Measurements from ENCODE around the gene STX1A. TPM values are rescaled to one million over a fixed set of nuclear protein-coding genes. Genes with fewer than 3 reads are reported as not detected.

Gene STX1A
- total and polyA plus RNA-seq, 2 of the 13 experiments (the other 11 are each of a cell fraction or from before 2014, with no cell fraction given): 6.1 to 12.2 TPM

- no peak for TF ChIP-seq ZNF354B (CRISPR knock-in tag; IDR thresholded peaks at IDR 0.05)
- TF ChIP-seq NR2F6 (IDR thresholded peaks at IDR 0.05): no peak
- no peak for TF ChIP-seq NR2F6 (CRISPR knock-in tag; IDR thresholded peaks at IDR 0.05)
- no peak for TF ChIP-seq SMAD9 (CRISPR knock-in tag; IDR thresholded peaks at IDR 0.05)
- no peak for TF ChIP-seq MED1 (CRISPR knock-in tag; IDR thresholded peaks at IDR 0.05)
- TF ChIP-seq ZNF430 (CRISPR knock-in tag; IDR thresholded peaks at IDR 0.05): no peak
- TF ChIP-seq REST (IDR thresholded peaks at IDR 0.05; ENCODE audit: borderline replicate concordance in 1 of 2, low read depth in 1 of 2, low read length in 2 of 2): no peak
These were observed 11.0 kb upstream of the STX1A start (continued) for GRCh38 chr7:73730485-73730884.

GRCh38 chr7:73728551-73728950 lies 9.1 kb upstream of the STX1A start:
- intact Hi-C loops (cut with micrococcal nuclease; ENCODE audit: unreplicated experiment): loop anchor here (5.0 kb wide), 1 partner anchor 116 kb away; no protein-coding TSS in a partner anchor
- ChIA-PET POLR2A (interaction anchor here (0.7 to 1.3 kb wide), 4 partner anchors 10 to 124 kb away, joined by 3 to 5 read pairs (median 3); partner anchors contain the start of genes ABHD11 and MLXIPL), CTCF (ENCODE audit: low intra/inter-chr PET ratio, low total read pairs) (no interaction called here)
- in situ Hi-C loops (cut with HindIII; ENCODE audit: extremely low pct_ligation_motif_present, low pct_unique_long_range_greater_than_20kb): no loop called here
- no peak overlapping the region for H3K4me2 ChIP-seq (ENCODE audit: low read depth, low read length)
- no peak overlapping the region for H2AFZ ChIP-seq (ENCODE audit: low read length)
- no peaks in the 10 kb centered on the region for H3K36me3 ChIP-seq (replicated peaks in 1 of 2; ENCODE audit: control insufficient read depth in 1 of 2, insufficient read depth in 2 of 2, low read length in 2 of 2)
- H3K27ac ChIP-seq (ENCODE audit: extremely low read length, insufficient read depth, low read length): no peak overlapping the region
- H3K9me3 ChIP-seq (ENCODE audit: low read length): no peaks in the 10 kb centered on the region
- 12% methylated on average over 5 of the region's 5 CpGs for WGBS (ENCODE audit: low lambda C conversion rate)
- DNase-seq (ENCODE audit: low spot score): no peak
- H3K4me3 ChIP-seq (replicated peaks in 1 of 3; ENCODE audit: insufficient read depth in 1 of 3, low read depth in 2 of 3, low read length in 3 of 3): no peak overlapping the region
- BruUV-seq (replicated peaks): no TSS peak
- H3K79me2 ChIP-seq (ENCODE audit: insufficient read depth, low read length): no peaks in the 10 kb centered on the region
- no peaks in the 10 kb centered on the region for H4K20me1 ChIP-seq (ENCODE audit: insufficient read depth, low read length)
- peaks cover 20% of the 10 kb centered on the region for H3K4me1 ChIP-seq (ENCODE audit: insufficient read depth, low read length)
- ATAC-seq: no peak
- no peak overlapping the region for H3K9ac ChIP-seq (ENCODE audit: insufficient read depth, low read depth, low read length)
- FAIRE-seq: no peak
- H3K27me3 ChIP-seq (ENCODE audit: control insufficient read depth in 1 of 2, insufficient read depth in 2 of 2, low read length in 2 of 2): no peaks in the 10 kb centered on the region; a peak in 1 of 5 replicates
- TF ChIP-seq CENPT (CRISPR knock-in tag; IDR thresholded peaks at IDR 0.05; ENCODE audit: low read depth): no peak
- no peak for TF ChIP-seq ZNF512B (CRISPR knock-in tag; IDR thresholded peaks at IDR 0.05; ENCODE audit: borderline replicate concordance)
- no peak for TF ChIP-seq ETV6 (CRISPR knock-in tag; conservative IDR thresholded peaks at IDR 0.05)
- TF ChIP-seq HES4 (CRISPR knock-in tag; IDR thresholded peaks at IDR 0.05; ENCODE audit: borderline replicate concordance): no peak
- TF ChIP-seq ZHX1 (CRISPR knock-in tag; IDR thresholded peaks at IDR 0.05; ENCODE audit: low read depth): no peak
